Mesodermal cell (in vitro differentiated cells): Measurements from ENCODE around the gene EFTUD2.

Experiments used
- H3K27ac ChIP-seq: 2 replicates; pipeline ENCODE4 v1.7.0; 2013; ENCODE audit warnings: mild to moderate bottlenecking, low read depth, low read length, moderate library complexity; ENCODE audit not compliant: severe bottlenecking
- H3K36me3 ChIP-seq: 2 replicates; pipeline ENCODE4 v1.7.1; 2013; ENCODE audit warnings: mild to moderate bottlenecking, low read length, moderate library complexity; ENCODE audit not compliant: control insufficient read depth, insufficient read depth
- H3K4me1 ChIP-seq: one replicate; pipeline ENCODE4 v1.7.1; 2013; ENCODE audit warnings: mild to moderate bottlenecking, low read length; ENCODE audit not compliant: insufficient read depth, control insufficient read depth, poor library complexity, severe bottlenecking
- H3K4me3 ChIP-seq: 2 replicates; pipeline ENCODE4 v1.7.0; 2013; ENCODE audit warnings: low read length, control low read depth, mild to moderate bottlenecking; ENCODE audit not compliant: insufficient read depth, poor library complexity, severe bottlenecking; ENCODE audit errors: extremely low read depth
- H3K9me3 ChIP-seq: 2 replicates; pipeline ENCODE4 v1.7.1; 2013; ENCODE audit warnings: mild to moderate bottlenecking, low read length, moderate library complexity; ENCODE audit not compliant: control insufficient read depth
- WGBS, 2 experiments: methylation state at CpG; one replicate each; pipeline ENCODE4 v1.1.5; 2013; ENCODE audit warnings: missing lambda C conversion rate in 2 of 2; ENCODE audit not compliant: insufficient coverage in 2 of 2; 5-methylcytosine and 5-hydroxymethylcytosine counted together

Gene EFTUD2

GRCh38 chr17:44844390-44844830, 54.8 kb downstream of the EFTUD2 start:
- H3K27ac ChIP-seq, result peak overlapping the region; percentile 89
- 14% methylated on average over 1 of the region's 1 CpG for WGBS, 2 experiments
- peaks cover 23% of the 10 kb centered on the region for H3K4me1 ChIP-seq
- H3K4me3 ChIP-seq, result no peak overlapping the region
- H3K36me3 ChIP-seq, result peaks cover 2% of the 10 kb centered on the region
- no peaks in the 10 kb centered on the region for H3K9me3 ChIP-seq

DNA sequence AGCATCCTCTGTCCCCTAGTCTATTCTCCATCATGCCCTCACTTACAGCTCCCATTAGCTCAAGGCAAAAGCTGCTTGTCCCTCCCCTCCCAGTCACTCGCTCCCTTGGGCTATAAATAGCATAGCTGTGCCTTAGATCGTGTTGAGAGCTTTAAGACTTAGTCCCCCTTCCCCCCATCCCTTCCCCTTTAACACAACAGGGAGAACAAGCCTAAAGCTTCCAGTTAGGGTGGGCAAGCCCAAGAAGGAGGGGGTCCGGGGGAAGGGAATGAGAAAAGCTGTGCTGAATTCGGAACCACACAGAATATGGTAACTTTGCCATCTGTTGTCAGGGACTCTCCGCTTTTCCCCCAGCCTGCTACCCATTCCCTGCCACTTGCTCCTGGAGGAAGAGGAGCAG, 56.5 kb downstream of the EFTUD2 start:
- H3K4me1 ChIP-seq, result peaks cover 23% of the 10 kb centered on the region
- H3K9me3 ChIP-seq, result no peaks in the 10 kb centered on the region
- WGBS, 2 experiments, result 0 to 71% methylated on average over 1 of the region's 5 CpGs
- peak overlapping the region; percentile 19 for H3K27ac ChIP-seq
- H3K36me3 ChIP-seq, result no peaks in the 10 kb centered on the region
- no peak overlapping the region for H3K4me3 ChIP-seq

- H3K27ac ChIP-seq, result no peak overlapping the region
- WGBS, 2 experiments, result 94 to 100% methylated on average over 2 to 3 of the region's 3 CpGs
- no peaks in the 10 kb centered on the region for H3K9me3 ChIP-seq
- no peak overlapping the region for H3K4me3 ChIP-seq
- peaks cover 23% of the 10 kb centered on the region for H3K4me1 ChIP-seq
- H3K36me3 ChIP-seq, result no peaks in the 10 kb centered on the region
Observed at GRCh38 chr17:44840936-44841335, 58.3 kb downstream of the EFTUD2 start.

DNA sequence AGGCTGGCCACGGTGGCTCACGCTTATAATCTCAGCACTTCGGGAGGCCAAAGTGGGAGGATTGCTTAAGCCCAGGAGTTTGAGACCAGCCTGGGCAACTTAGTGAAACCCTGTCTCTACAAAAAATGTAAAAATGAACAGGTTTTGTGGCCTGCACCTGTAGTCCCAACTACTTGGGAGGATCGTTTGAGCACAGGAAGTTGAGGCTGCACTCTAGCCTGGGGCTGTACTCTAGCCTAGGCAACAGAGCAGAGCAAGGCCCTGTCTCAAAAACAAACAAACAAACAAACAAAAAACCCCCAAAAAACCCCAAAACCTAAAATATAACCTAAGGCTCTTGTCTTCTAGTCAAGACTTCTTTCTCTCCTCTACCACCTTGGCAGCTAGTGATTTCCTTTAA, 59.0 kb downstream of the EFTUD2 start:
- no peaks in the 10 kb centered on the region for H3K36me3 ChIP-seq
- H3K27ac ChIP-seq, result no peak overlapping the region
- peaks cover 22% of the 10 kb centered on the region for H3K4me1 ChIP-seq
- H3K4me3 ChIP-seq, result no peak overlapping the region
- no peaks in the 10 kb centered on the region for H3K9me3 ChIP-seq
- 91 to 98% methylated on average over 4 of the region's 4 CpGs for WGBS, 2 experiments

GRCh38 chr17:44837196-44837595, 62.0 kb downstream of the EFTUD2 start:
- Histone ChIP-seq H3K36me3 (no peaks in the 10 kb centered on the region), H3K4me1 (peaks cover 5% of the 10 kb centered on the region), H3K27ac (no peak overlapping the region), H3K4me3 (no peak overlapping the region), H3K9me3 (no peaks in the 10 kb centered on the region)
- WGBS, 2 experiments, result 80 to 89% methylated on average over 1 of the region's 2 CpGs

- Histone ChIP-seq H3K27ac (no peak overlapping the region), H3K36me3 (no peaks in the 10 kb centered on the region), H3K4me1 (no peaks in the 10 kb centered on the region), H3K9me3 (no peaks in the 10 kb centered on the region), H3K4me3 (no peak overlapping the region)
- WGBS, 2 experiments, result 78 to 80% methylated on average over 1 to 5 of the region's 5 CpGs
Observed at GRCh38 chr17:44832805-44833204, 66.4 kb downstream of the EFTUD2 start.

DNA sequence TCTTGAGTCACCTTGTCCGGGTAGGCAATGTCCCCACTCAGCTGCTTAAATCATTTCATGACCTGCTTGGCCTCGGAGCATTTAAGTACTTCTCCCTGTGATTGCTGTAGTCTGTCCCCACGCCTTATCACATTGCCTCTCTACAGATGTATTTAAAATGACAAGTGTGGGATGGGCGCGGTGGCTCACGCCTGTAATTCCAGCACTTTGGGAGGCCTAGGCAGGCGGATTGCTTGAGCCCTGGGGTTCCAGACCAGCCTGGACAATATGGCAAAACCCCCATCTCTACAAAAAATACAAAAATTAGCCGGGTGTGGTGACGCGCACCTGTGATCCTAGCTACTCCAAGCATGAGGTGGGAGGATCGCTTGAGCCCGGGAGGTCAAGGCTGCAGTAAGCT, 67.9 kb downstream of the EFTUD2 start:
- WGBS, 2 experiments, result 76 to 84% methylated on average over 9 to 10 of the region's 12 CpGs
- no peak overlapping the region for H3K4me3 ChIP-seq
- H3K4me1 ChIP-seq, result no peaks in the 10 kb centered on the region
- peaks cover under 1% of the 10 kb centered on the region for H3K36me3 ChIP-seq
- H3K9me3 ChIP-seq, result no peaks in the 10 kb centered on the region
- H3K27ac ChIP-seq, result no peak overlapping the region

DNA sequence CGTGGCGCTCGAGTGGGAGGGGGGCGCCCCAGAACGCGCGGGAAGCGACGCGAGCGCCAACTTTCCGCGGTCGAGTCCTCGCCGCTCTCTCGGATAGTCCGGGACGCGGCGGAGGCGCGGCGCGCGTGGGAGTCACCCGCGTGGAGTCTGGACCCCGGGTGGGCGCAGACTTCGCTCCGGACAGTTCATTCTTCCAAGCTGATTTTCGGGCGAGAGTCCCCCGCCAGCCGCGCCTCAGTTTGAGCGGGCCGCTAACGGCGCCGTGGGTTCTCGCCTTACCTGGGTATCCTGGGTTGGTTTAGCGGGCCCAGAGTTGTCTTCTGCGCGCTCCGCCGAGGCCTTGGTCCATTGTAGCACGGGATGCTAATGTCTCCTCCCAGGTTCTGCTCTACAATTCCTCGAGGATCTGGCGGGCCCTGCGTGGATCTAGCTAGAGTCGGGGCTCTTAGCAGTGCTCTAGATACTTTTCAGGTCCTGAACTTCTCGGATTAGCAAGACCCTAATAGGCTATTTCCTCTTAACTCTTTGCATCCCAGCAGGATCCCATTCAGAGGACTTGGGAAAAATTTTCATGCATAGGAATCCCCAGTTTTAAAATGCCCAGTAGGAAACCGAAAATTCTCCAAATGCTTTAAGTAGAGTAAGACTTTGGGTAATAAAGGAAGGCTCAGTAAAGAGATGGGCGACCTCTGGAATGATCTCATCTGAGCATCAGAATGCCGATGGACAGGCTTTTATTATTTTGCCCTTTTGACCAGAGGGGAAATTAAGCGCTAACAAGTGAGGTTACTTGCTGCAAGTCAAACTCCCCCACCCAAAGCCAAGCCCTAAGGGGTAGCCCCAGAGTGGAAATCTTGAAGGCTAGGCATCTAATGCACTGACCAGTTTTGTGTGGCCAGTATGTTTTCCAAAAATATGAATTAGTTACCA, 68.6 kb downstream of the EFTUD2 start:
- 1 to 2% methylated on average over 57 to 58 of the region's 58 CpGs for WGBS, 2 experiments
- H3K27ac ChIP-seq, result peak overlapping the region; percentile 74

GRCh38 chr17:44829523-44830358, 69.5 kb downstream of the EFTUD2 start, which contains the start of gene GJC1:
GJC1 (minus strand) TSS chr17:44830287; CDS start chr17:44805817, 24,470 bp downstream.
- peaks cover 7% of the 10 kb centered on the region for H3K36me3 ChIP-seq
- peak within 1 kb of the TSS; percentile 74 for H3K27ac ChIP-seq
- 0% methylated on average over 80 to 95 of the region's 123 CpGs for WGBS, 2 experiments
- H3K4me1 ChIP-seq, result no peaks in the 10 kb centered on the region
- H3K4me3 ChIP-seq, result peak within 1 kb of the TSS; percentile 93
- H3K9me3 ChIP-seq, result no peaks in the 10 kb centered on the region

More for the DNA sequence above, 68.6 kb downstream of the EFTUD2 start:
- Histone ChIP-seq H3K4me3 (peak overlapping the region; percentile 93), H3K36me3 (peaks cover 7% of the 10 kb centered on the region), H3K9me3 (no peaks in the 10 kb centered on the region), H3K4me1 (no peaks in the 10 kb centered on the region)

DNA sequence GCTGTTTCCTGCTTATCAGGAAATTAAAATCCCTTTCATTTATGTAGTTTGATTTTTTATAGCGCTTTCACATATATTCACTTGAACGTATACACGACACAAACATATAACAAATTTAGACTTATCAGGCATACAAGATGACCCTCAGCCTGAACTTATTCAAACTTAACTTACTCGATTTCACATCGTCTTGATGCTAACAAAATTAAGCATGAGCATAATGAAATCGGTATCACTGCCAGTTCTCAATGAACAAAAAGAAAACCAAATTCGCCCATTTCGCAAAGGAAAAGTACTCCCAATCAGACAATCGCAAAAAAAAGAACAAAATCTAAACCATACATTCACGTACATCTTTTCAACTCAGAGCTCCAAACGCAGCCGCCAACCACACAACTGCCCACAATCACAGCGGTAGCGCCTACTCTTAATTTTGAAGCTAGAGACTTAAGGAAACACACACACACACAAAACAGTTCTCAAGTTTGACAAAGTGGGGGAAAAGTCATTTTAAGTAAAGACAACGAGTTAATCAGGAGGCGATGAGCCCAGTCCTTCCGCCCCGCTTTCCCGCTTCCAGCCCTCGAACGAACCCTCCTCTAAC, 70.2 kb downstream of the EFTUD2 start:
- H3K36me3 ChIP-seq, result peaks cover 13% of the 10 kb centered on the region
- peak overlapping the region; percentile 93 for H3K4me3 ChIP-seq
- peak overlapping the region; percentile 74 for H3K27ac ChIP-seq
- no peaks in the 10 kb centered on the region for H3K4me1 ChIP-seq
- whole genome bisulfite sequencing, 2 experiments, result 0% methylated on average over 16 to 18 of the region's 21 CpGs
- H3K9me3 ChIP-seq, result no peaks in the 10 kb centered on the region
